HFF-Myc (cell line): ENCODE results near the gene ZNF333.

Experiments used
- DNase-seq: peaks from one replicate; pipeline ENCODE4 v3.0.0-alpha.2; 2011; ENCODE audit warnings: low read depth; ENCODE audit errors: extremely low read depth
- H3K4me3 ChIP-seq: replicated peaks from 2 replicates; pipeline ENCODE4 v1.5.1; 2011; ENCODE audit warnings: low read depth, mild to moderate bottlenecking, control low read depth, low read length
- CTCF ChIP-seq: IDR thresholded peaks from 2 replicates; pipeline ENCODE4 v1.5.1; 2012; ENCODE audit warnings: mild to moderate bottlenecking, low read depth, low read length, control low read depth; ENCODE audit errors: missing control alignments

Gene ZNF333

GRCh38 chr19:14694641-14695266, 4.9 kb downstream of the ZNF333 start:
- TF ChIP-seq CTCF = no peak
- H3K4me3 ChIP-seq = no peak overlapping the region
- DNase-seq = no peak

- TF ChIP-seq CTCF = no peak
- no peak overlapping the region for H3K4me3 ChIP-seq
- DNase-seq = no peak
Observed at GRCh38 chr19:14695471-14695870, 5.6 kb downstream of the ZNF333 start.

- no peak for TF ChIP-seq CTCF
- no peak overlapping the region for H3K4me3 ChIP-seq
- no peak for DNase-seq
Observed at GRCh38 chr19:14699641-14700040, 9.8 kb downstream of the ZNF333 start.

- no peak for DNase-seq
- TF ChIP-seq CTCF = no peak
- H3K4me3 ChIP-seq = no peak overlapping the region
Observed at GRCh38 chr19:14700711-14701375, 11.0 kb downstream of the ZNF333 start.

- DNase-seq = no peak
- H3K4me3 ChIP-seq = no peak overlapping the region
- no peak for TF ChIP-seq CTCF
Observed at GRCh38 chr19:14703833-14704232, 14.0 kb downstream of the ZNF333 start.

GRCh38 chr19:14704450-14704849, 14.6 kb downstream of the ZNF333 start:
- TF ChIP-seq CTCF = no peak
- DNase-seq = no peak
- no peak overlapping the region for H3K4me3 ChIP-seq
